SK-N-SH treated with all-trans-retinoic acid at 6 μM for 48 hours (cell line): ENCODE results near the gene CCT2.

Experiments used
- ATAC-seq: fragments of 200-7000 bp; cut with Tn5 transposase; 3 replicates; pipeline ENCODE4 v1.9.1; 2020; ENCODE audit warnings: mild to moderate bottlenecking, moderate library complexity
- ARNTL ChIP-seq: fragments of 450-650 bp; formaldehyde crosslinking; IDR thresholded peaks from 2 replicates; pipeline ENCODE4 v1.5.0; 2020; ENCODE audit warnings: low read depth, mild to moderate bottlenecking, moderate library complexity, borderline replicate concordance
- BACH2 ChIP-seq: fragments of 250-450 bp; sonication (Bioruptor Pico); IDR thresholded peaks from 2 replicates; pipeline ENCODE4 v1.9.0; 2021; ENCODE audit warnings: mild to moderate bottlenecking, borderline replicate concordance
- CSDC2 ChIP-seq: fragments of 250-450 bp; sonication (Bioruptor Pico); IDR thresholded peaks from 2 replicates; pipeline ENCODE4 v1.5.0; 2020; ENCODE audit warnings: mild to moderate bottlenecking, moderate library complexity
- ESRRG ChIP-seq: fragments of 250-450 bp; sonication (Bioruptor Pico); IDR thresholded peaks from 2 replicates; pipeline ENCODE4 v1.6.1; 2021; ENCODE audit warnings: mild to moderate bottlenecking
- GLIS3 ChIP-seq: fragments of 250-450 bp; sonication (Bioruptor Pico); IDR thresholded peaks from 2 replicates; pipeline ENCODE4 v1.5.0; 2020; ENCODE audit warnings: mild to moderate bottlenecking, moderate library complexity
- ISL1 ChIP-seq: fragments of 250-450 bp; sonication (Bioruptor Pico); IDR thresholded peaks from 2 replicates; pipeline ENCODE4 v2.1.2; 2022; ENCODE audit warnings: mild to moderate bottlenecking, moderate library complexity
- OSR1 ChIP-seq: fragments of 250-450 bp; sonication (Bioruptor Pico); IDR thresholded peaks from 2 replicates; pipeline ENCODE4 v1.8.0; 2022; ENCODE audit warnings: moderate library complexity, mild to moderate bottlenecking, inconsistent platforms
- PPARA ChIP-seq: fragments of 250-450 bp; sonication (Bioruptor Pico); IDR thresholded peaks from 2 replicates; pipeline ENCODE4 v1.5.0; 2020; ENCODE audit warnings: mild to moderate bottlenecking, borderline replicate concordance
- RARB ChIP-seq: fragments of 250-450 bp; sonication (Bioruptor Pico); IDR thresholded peaks from 2 replicates; pipeline ENCODE4 v1.8.0; 2021; ENCODE audit warnings: mild to moderate bottlenecking, moderate library complexity
- TCF4 ChIP-seq: fragments of 250-450 bp; sonication (Bioruptor Pico); IDR thresholded peaks from 2 replicates; pipeline ENCODE4 v1.8.0; 2021; ENCODE audit warnings: mild to moderate bottlenecking, moderate library complexity, borderline replicate concordance
- TOX ChIP-seq: fragments of 250-450 bp; sonication (Bioruptor Pico); IDR thresholded peaks from 2 replicates; pipeline ENCODE4 v1.8.0; 2021; ENCODE audit warnings: mild to moderate bottlenecking, moderate library complexity, borderline replicate concordance
- ZFP3 ChIP-seq: fragments of 250-450 bp; sonication (Bioruptor Pico); IDR thresholded peaks from 2 replicates; pipeline ENCODE4 v1.5.0; 2020; ENCODE audit warnings: mild to moderate bottlenecking, moderate library complexity
- ZFP30 ChIP-seq: fragments of 450-650 bp; formaldehyde crosslinking; IDR thresholded peaks from 2 replicates; pipeline ENCODE4 v1.5.0; 2022; ENCODE audit warnings: mild to moderate bottlenecking, moderate library complexity
- ZNF565 ChIP-seq: fragments of 450-650 bp; formaldehyde crosslinking; conservative IDR thresholded peaks from 2 replicates; pipeline ENCODE4 v1.5.0; 2020; ENCODE audit warnings: low read depth, mild to moderate bottlenecking, moderate library complexity
- ZNF70 ChIP-seq: fragments of 450-650 bp; formaldehyde crosslinking; IDR thresholded peaks from 2 replicates; pipeline ENCODE4 v1.5.0; 2020; ENCODE audit warnings: mild to moderate bottlenecking, moderate library complexity
- ZNF8 ChIP-seq: fragments of 450-650 bp; formaldehyde crosslinking; IDR thresholded peaks from 2 replicates; pipeline ENCODE4 v1.5.0; 2020; ENCODE audit warnings: mild to moderate bottlenecking, moderate library complexity
- TF ChIP-seq, protein P1 (sequence below): fragments of 250-450 bp; sonication (Bioruptor Pico); IDR thresholded peaks from 2 replicates; pipeline ENCODE4 v1.5.1; 2020; ENCODE audit warnings: low read depth, mild to moderate bottlenecking, moderate library complexity
- TF ChIP-seq, protein P2 (sequence below): fragments of 250-450 bp; sonication (Bioruptor Pico); IDR thresholded peaks from 2 replicates; pipeline ENCODE4 v1.5.0; 2020; ENCODE audit warnings: mild to moderate bottlenecking, moderate library complexity
- TF ChIP-seq, protein P3 (sequence below): fragments of 250-450 bp; sonication (Bioruptor Pico); IDR thresholded peaks from 2 replicates; pipeline ENCODE4 v1.5.1; 2021; ENCODE audit warnings: mild to moderate bottlenecking, moderate library complexity
- TF ChIP-seq, protein P4 (sequence below): fragments of 250-450 bp; sonication (Bioruptor Pico); IDR thresholded peaks from 2 replicates; pipeline ENCODE4 v1.8.0; 2021; ENCODE audit warnings: low read depth, mild to moderate bottlenecking, moderate library complexity, borderline replicate concordance
- TF ChIP-seq, protein P5 (sequence below): fragments of 250-450 bp; sonication (Bioruptor Pico); IDR thresholded peaks from 2 replicates; pipeline ENCODE4 v1.8.0; 2020; ENCODE audit warnings: mild to moderate bottlenecking, moderate library complexity, borderline replicate concordance

Gene CCT2

DNA sequence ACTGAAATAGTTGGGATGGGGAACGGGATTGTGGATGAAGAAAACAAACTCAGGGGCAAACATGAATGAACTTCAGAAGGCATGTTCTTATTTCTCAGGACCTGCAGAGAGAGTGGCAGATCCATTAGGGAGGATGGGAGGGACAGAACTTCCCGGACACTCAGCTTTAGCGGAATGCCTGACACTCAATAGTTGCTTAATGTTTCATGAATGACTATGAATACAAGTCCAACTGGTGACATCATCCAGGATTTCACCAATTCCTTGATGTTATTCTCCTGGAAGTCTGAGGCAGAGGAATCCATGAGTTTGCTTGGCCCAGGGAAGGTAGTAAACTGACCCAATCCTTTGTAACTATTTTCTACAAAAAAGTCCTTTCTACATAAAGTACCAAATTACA, 63.2 kb downstream of the CCT2 start:
- peak; percentile 38; the same call in 2 of the 3 replicates for ATAC-seq
- TF ChIP-seq ZNF565 (CRISPR knock-in tag) (no peak), BACH2 (no peak), PPARA (no peak), ZFP30 (no peak), ESRRG (no peak), ISL1 (no peak), GLIS3 (no peak), TCF4 (CRISPR knock-in tag) (no peak), ZNF8 (CRISPR knock-in tag) (no peak), ZNF70 (no peak)
- TF ChIP-seq, protein P1, sequence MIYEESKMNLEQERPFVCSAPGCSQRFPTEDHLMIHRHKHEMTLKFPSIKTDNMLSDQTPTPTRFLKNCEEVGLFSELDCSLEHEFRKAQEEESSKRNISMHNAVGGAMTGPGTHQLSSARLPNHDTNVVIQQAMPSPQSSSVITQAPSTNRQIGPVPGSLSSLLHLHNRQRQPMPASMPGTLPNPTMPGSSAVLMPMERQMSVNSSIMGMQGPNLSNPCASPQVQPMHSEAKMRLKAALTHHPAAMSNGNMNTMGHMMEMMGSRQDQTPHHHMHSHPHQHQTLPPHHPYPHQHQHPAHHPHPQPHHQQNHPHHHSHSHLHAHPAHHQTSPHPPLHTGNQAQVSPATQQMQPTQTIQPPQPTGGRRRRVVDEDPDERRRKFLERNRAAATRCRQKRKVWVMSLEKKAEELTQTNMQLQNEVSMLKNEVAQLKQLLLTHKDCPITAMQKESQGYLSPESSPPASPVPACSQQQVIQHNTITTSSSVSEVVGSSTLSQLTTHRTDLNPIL (CRISPR knock-in tag), result no peak
- TF ChIP-seq, protein P2, sequence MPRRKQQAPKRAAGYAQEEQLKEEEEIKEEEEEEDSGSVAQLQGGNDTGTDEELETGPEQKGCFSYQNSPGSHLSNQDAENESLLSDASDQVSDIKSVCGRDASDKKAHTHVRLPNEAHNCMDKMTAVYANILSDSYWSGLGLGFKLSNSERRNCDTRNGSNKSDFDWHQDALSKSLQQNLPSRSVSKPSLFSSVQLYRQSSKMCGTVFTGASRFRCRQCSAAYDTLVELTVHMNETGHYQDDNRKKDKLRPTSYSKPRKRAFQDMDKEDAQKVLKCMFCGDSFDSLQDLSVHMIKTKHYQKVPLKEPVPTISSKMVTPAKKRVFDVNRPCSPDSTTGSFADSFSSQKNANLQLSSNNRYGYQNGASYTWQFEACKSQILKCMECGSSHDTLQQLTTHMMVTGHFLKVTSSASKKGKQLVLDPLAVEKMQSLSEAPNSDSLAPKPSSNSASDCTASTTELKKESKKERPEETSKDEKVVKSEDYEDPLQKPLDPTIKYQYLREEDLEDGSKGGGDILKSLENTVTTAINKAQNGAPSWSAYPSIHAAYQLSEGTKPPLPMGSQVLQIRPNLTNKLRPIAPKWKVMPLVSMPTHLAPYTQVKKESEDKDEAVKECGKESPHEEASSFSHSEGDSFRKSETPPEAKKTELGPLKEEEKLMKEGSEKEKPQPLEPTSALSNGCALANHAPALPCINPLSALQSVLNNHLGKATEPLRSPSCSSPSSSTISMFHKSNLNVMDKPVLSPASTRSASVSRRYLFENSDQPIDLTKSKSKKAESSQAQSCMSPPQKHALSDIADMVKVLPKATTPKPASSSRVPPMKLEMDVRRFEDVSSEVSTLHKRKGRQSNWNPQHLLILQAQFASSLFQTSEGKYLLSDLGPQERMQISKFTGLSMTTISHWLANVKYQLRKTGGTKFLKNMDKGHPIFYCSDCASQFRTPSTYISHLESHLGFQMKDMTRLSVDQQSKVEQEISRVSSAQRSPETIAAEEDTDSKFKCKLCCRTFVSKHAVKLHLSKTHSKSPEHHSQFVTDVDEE (CRISPR knock-in tag), result no peak
- TF ChIP-seq, all 23 proteins: peak for 0

DNA sequence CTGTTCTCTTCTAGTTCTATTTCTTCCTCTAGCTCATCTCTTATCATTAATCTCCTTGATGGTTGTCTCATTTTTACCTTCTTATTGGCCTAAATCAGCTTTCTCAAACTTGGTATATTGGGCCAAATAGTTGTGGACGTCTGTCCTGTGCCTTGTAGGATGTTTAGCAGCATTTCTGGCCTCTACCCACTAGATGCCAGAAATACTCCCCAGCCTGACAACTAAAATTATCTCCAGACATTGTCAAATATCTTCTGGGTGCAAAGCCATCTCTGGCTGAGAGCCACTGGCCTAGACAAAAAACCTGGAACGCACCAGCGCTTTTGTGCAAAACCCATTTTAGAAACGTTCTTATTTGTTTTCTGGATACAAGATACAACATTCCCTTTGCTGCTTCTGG, 64.3 kb downstream of the CCT2 start:
- TF ChIP-seq ZFP30, result no peak
- TF ChIP-seq OSR1 (CRISPR knock-in tag), result no peak
- TF ChIP-seq CSDC2 (CRISPR knock-in tag), result no peak
- no peak for TF ChIP-seq TOX
- TF ChIP-seq ZNF8 (CRISPR knock-in tag), result no peak
- TF ChIP-seq, protein P3, sequence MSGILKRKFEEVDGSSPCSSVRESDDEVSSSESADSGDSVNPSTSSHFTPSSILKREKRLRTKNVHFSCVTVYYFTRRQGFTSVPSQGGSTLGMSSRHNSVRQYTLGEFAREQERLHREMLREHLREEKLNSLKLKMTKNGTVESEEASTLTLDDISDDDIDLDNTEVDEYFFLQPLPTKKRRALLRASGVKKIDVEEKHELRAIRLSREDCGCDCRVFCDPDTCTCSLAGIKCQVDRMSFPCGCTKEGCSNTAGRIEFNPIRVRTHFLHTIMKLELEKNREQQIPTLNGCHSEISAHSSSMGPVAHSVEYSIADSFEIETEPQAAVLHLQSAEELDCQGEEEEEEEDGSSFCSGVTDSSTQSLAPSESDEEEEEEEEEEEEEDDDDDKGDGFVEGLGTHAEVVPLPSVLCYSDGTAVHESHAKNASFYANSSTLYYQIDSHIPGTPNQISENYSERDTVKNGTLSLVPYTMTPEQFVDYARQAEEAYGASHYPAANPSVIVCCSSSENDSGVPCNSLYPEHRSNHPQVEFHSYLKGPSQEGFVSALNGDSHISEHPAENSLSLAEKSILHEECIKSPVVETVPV (CRISPR knock-in tag), result no peak
- no peak for TF ChIP-seq ZNF565 (CRISPR knock-in tag)
- TF ChIP-seq ARNTL, result no peak
- no peak for TF ChIP-seq ZFP3 (CRISPR knock-in tag)
- TF ChIP-seq, protein P4, sequence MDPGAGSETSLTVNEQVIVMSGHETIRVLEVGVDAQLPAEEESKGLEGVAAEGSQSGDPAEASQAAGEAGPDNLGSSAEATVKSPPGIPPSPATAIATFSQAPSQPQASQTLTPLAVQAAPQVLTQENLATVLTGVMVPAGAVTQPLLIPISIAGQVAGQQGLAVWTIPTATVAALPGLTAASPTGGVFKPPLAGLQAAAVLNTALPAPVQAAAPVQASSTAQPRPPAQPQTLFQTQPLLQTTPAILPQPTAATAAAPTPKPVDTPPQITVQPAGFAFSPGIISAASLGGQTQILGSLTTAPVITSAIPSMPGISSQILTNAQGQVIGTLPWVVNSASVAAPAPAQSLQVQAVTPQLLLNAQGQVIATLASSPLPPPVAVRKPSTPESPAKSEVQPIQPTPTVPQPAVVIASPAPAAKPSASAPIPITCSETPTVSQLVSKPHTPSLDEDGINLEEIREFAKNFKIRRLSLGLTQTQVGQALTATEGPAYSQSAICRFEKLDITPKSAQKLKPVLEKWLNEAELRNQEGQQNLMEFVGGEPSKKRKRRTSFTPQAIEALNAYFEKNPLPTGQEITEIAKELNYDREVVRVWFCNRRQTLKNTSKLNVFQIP (CRISPR knock-in tag), result no peak
- TF ChIP-seq BACH2, result no peak
- TF ChIP-seq, protein P5, sequence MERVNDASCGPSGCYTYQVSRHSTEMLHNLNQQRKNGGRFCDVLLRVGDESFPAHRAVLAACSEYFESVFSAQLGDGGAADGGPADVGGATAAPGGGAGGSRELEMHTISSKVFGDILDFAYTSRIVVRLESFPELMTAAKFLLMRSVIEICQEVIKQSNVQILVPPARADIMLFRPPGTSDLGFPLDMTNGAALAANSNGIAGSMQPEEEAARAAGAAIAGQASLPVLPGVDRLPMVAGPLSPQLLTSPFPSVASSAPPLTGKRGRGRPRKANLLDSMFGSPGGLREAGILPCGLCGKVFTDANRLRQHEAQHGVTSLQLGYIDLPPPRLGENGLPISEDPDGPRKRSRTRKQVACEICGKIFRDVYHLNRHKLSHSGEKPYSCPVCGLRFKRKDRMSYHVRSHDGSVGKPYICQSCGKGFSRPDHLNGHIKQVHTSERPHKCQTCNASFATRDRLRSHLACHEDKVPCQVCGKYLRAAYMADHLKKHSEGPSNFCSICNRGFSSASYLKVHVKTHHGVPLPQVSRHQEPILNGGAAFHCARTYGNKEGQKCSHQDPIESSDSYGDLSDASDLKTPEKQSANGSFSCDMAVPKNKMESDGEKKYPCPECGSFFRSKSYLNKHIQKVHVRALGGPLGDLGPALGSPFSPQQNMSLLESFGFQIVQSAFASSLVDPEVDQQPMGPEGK (CRISPR knock-in tag), result no peak
- no peak for TF ChIP-seq ZNF70
- no peak for TF ChIP-seq RARB
- no peak for TF ChIP-seq TCF4 (CRISPR knock-in tag)
- ATAC-seq, result no peak
